GM06990 (cell line): ENCODE results near the gene PRTG.

Source experiments
- DNase-seq: peaks from one replicate; pipeline ENCODE4 v3.0.0-alpha.2; 2011; ENCODE audit not compliant: insufficient read length; ENCODE audit errors: extremely low read depth
- H3K27me3 ChIP-seq: replicated peaks from 2 replicates; pipeline ENCODE4 v1.6.0; 2011; ENCODE audit warnings: low read length; ENCODE audit not compliant: control insufficient read depth, insufficient read depth
- H3K36me3 ChIP-seq: 2 replicates; pipeline ENCODE4 v1.5.1; 2011; ENCODE audit warnings: low read length; ENCODE audit not compliant: control insufficient read depth, insufficient read depth
- H3K4me3 ChIP-seq: replicated peaks from 2 replicates; pipeline ENCODE4 v1.5.1; 2011; ENCODE audit warnings: low read depth, mild to moderate bottlenecking, control low read depth, low read length
- CTCF ChIP-seq: IDR thresholded peaks from 2 replicates; pipeline ENCODE4 v1.5.1; 2011; ENCODE audit warnings: low read length, control low read depth, mild to moderate bottlenecking, inconsistent platforms; ENCODE audit not compliant: insufficient read depth, poor library complexity, severe bottlenecking

The PRTG gene

GRCh38 chr15:55586808-55587207 lies 156.1 kb downstream of the PRTG start:
- Histone ChIP-seq H3K36me3 (no peaks in the 10 kb centered on the region), H3K27me3 (no peaks in the 10 kb centered on the region; the same call in none of the 2 replicates), H3K4me3 (no peak overlapping the region)
- TF ChIP-seq CTCF, result no peak
- DNase-seq, result no peak

- H3K36me3 ChIP-seq, result no peaks in the 10 kb centered on the region
- H3K27me3 ChIP-seq, result no peaks in the 10 kb centered on the region
- no peak for TF ChIP-seq CTCF
- H3K4me3 ChIP-seq, result no peak overlapping the region
- DNase-seq, result no peak
Observed at GRCh38 chr15:55576943-55577342, 166.0 kb downstream of the PRTG start.

DNA sequence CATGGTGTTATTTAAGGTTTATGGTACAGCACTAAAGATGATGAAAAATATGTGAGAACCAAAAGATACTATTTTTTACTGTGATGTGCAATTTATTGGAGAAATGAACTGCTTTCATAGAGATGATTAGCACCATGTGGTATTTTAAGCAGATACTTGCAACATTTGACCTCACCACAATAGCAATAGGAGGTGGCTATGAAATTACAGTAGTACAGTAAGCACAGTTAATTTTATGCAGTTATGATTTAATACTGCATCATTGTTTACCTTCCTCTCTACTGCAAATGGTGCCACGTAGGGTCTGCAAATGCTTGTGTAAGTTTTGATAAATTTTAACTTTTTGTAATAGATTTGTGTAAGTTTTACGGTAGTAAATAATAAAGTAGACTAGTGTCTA lies 168.9 kb downstream of the PRTG start:
- H3K36me3 ChIP-seq, result no peaks in the 10 kb centered on the region
- DNase-seq, result no peak
- no peak overlapping the region for H3K4me3 ChIP-seq
- no peak for TF ChIP-seq CTCF
- no peaks in the 10 kb centered on the region for H3K27me3 ChIP-seq

- TF ChIP-seq CTCF, result no peak
- Histone ChIP-seq H3K4me3 (no peak overlapping the region), H3K27me3 (no peaks in the 10 kb centered on the region), H3K36me3 (no peaks in the 10 kb centered on the region)
- no peak for DNase-seq
Observed at GRCh38 chr15:55573224-55573623, 169.7 kb downstream of the PRTG start.

DNA sequence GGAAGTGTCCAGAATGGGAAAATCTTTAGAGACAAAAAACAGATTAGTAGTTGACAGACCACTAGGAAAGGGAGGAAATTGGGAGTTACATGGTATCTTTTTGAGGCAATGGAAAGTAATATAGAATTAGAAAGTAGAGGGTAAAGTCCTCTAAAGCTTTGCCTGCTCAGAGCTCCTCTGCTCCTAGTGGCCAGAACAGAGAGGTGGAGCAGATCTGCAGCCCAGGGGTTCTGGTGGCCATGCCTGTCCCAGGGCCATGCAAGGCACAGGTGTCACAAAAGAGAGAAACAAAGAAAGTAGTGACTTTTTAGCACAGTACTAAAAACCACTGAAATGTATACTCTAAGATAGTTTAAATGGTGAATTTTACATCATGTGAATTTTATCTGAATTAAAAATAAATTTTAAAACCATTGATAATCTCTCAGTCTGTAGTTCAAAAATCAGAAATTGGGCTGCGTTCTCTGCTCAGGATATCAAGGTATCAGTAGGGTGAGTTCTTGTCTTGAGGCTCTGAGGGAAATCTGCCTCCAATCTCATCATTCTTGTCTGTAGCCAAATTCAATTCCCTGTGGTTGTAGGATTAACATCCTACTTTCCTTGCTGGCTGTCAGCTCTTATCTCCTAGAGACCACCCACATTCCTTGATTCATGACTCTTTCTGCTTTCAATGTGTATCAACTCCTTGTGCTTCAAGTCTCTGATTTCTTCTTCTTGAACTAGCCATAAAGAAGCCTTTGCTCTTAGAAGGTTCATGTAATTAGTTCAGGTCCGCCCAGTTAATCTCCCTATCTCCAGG lies 178.4 kb downstream of the PRTG start:
- no peak for DNase-seq

More for the DNA sequence above, 178.4 kb downstream of the PRTG start:
- H3K27me3 ChIP-seq, result no peaks in the 10 kb centered on the region
- H3K4me3 ChIP-seq, result no peak overlapping the region
- H3K36me3 ChIP-seq, result no peaks in the 10 kb centered on the region
- TF ChIP-seq CTCF, result peak; percentile 32
